SK-N-SH (cell line): ENCODE data around the gene MYH6. TPM values are rescaled to one million over a fixed set of nuclear protein-coding genes. Genes with fewer than 3 reads are reported as not detected.

ENCODE experiments used
- CTCF ChIA-PET: fragments of 300-600, 350-600 bp; formaldehyde crosslinking; extraction: SDS; loops from one replicate; lab custom pipeline; 2021; lab: Yijun Ruan, JAX
- POLR2A ChIA-PET: fragments of 350-600 bp; sonication (Branson Sonifier 250); formaldehyde crosslinking; extraction: SDS; loops from one replicate; lab custom pipeline; 2020; ENCODE audit warnings: antibody characterized with exemption, inconsistent platforms; lab: Yijun Ruan, JAX
- DNase-seq: peaks from one replicate; pipeline ENCODE4 v3.0.0; 2012
- H2AFZ ChIP-seq: fragments of 200-600 bp; sonication (generic); 2 replicates; pipeline ENCODE4 v1.8.1; 2016; ENCODE audit warnings: antibody characterized with exemption, mild to moderate bottlenecking, low read depth
- H3F3A ChIP-seq: fragments of 200-600 bp; sonication (generic); replicated peaks from 2 replicates; pipeline ENCODE3; 2016; ENCODE audit warnings: antibody characterized with exemption, mild to moderate bottlenecking; ENCODE audit not compliant: insufficient read depth
- H3K27ac ChIP-seq, 2 experiments: fragments of 200-500 bp in 1 of 2; fragments of 200-600 bp in 1 of 2; sonication (Bioruptor generic) in 1 of 2; sonication (generic), shearing (Covaris generic) in 1 of 2; 2 replicates each; pipeline versions ENCODE4 v1.5.1 to v1.6.1; 2014 to 2016; ENCODE audit warnings: low read depth in 2 of 2, inconsistent platforms in 1 of 2, low read length in 1 of 2, mild to moderate bottlenecking in 1 of 2, mixed read lengths in 1 of 2
- H3K27me3 ChIP-seq: fragments of 200-600 bp; sonication (generic), shearing (Covaris generic); 2 replicates; pipeline ENCODE4 v1.6.1; 2016; ENCODE audit warnings: mixed run types; ENCODE audit not compliant: insufficient read depth
- H3K36me3 ChIP-seq, 2 experiments: fragments of 200-500 bp in 1 of 2; fragments of 200-600 bp in 1 of 2; sonication (Bioruptor generic) in 1 of 2; sonication (generic) in 1 of 2; replicated peaks in 1 of 2; 2 replicates each; pipeline versions ENCODE3 to v1.5.1; 2014 to 2016; ENCODE audit warnings: low read length in 1 of 2, mild to moderate bottlenecking in 1 of 2; ENCODE audit not compliant: insufficient read depth in 2 of 2, control insufficient read depth in 1 of 2
- H3K4me1 ChIP-seq, 2 experiments: fragments of 200-500 bp in 1 of 2; fragments of 200-600 bp in 1 of 2; sonication (Bioruptor generic) in 1 of 2; sonication (generic), shearing (Covaris generic) in 1 of 2; 2 replicates each; pipeline versions ENCODE4 v1.5.1 to v1.6.1; 2014 to 2016; ENCODE audit warnings: low read depth in 1 of 2, low read length in 1 of 2, mixed run types in 1 of 2; ENCODE audit not compliant: insufficient read depth in 2 of 2, control insufficient read depth in 1 of 2
- H3K4me2 ChIP-seq: fragments of 200-600 bp; sonication (generic), shearing (Covaris generic); 2 replicates; pipeline ENCODE4 v1.6.1; 2017; ENCODE audit warnings: mixed run types
- H3K4me3 ChIP-seq, 2 experiments: fragments of 200-500 bp in 1 of 2; fragments of 200-600 bp in 1 of 2; sonication (Bioruptor generic) in 1 of 2; sonication (generic), shearing (Covaris generic) in 1 of 2; 2 replicates each; pipeline versions ENCODE4 v1.5.1 to v1.8.1; 2014 to 2016; ENCODE audit warnings: low read depth in 2 of 2, inconsistent platforms in 1 of 2, low read length in 1 of 2, mild to moderate bottlenecking in 1 of 2, mixed read lengths in 1 of 2, moderate library complexity in 1 of 2
- H3K79me2 ChIP-seq: fragments of 200-600 bp; sonication (generic); 2 replicates; pipeline ENCODE4 v1.8.1; 2017; ENCODE audit warnings: mild to moderate bottlenecking; ENCODE audit not compliant: insufficient read depth
- H3K9ac ChIP-seq: fragments of 200-600 bp; sonication (generic); 2 replicates; pipeline ENCODE4 v1.6.1; 2017; ENCODE audit warnings: mixed run types
- H3K9me2 ChIP-seq: fragments of 200-600 bp; sonication (generic); 2 replicates; pipeline ENCODE4 v1.6.1; 2017; ENCODE audit warnings: mixed run types
- H3K9me3 ChIP-seq: fragments of 200-600 bp; sonication (generic); 2 replicates; pipeline ENCODE4 v1.6.1; 2017; ENCODE audit warnings: mixed run types, mild to moderate bottlenecking, moderate library complexity
- H4K20me1 ChIP-seq: fragments of 200-600 bp; sonication (generic); 2 replicates; pipeline ENCODE4 v1.6.1; 2017; ENCODE audit warnings: mild to moderate bottlenecking, mixed run types; ENCODE audit not compliant: insufficient read depth
- ELF1 ChIP-seq: IDR thresholded peaks from 2 replicates; pipeline ENCODE4 v1.4.0; 2012
- FOSL2 ChIP-seq: IDR thresholded peaks from 2 replicates; pipeline ENCODE4 v1.4.0; 2012; ENCODE audit warnings: low read depth, mild to moderate bottlenecking, moderate library complexity, borderline replicate concordance
- IRF3 ChIP-seq: fragments of 150-350 bp; IDR thresholded peaks from 2 replicates; pipeline ENCODE4 v1.6.1; 2016; ENCODE audit warnings: mild to moderate bottlenecking, low read depth, low read length
- MAX ChIP-seq: IDR thresholded peaks from 2 replicates; pipeline ENCODE4 v1.4.0; 2012; ENCODE audit warnings: low read depth
- MXI1 ChIP-seq: IDR thresholded peaks from 2 replicates; pipeline ENCODE4 v1.6.1; 2012; ENCODE audit warnings: mild to moderate bottlenecking, low read depth, low read length, improper control_type of control experiment
- POLR2AphosphoS5 ChIP-seq: IDR thresholded peaks from 2 replicates; pipeline ENCODE4 v1.6.1; 2012; ENCODE audit warnings: low read depth, low read length
- RFX5 ChIP-seq: IDR thresholded peaks from 2 replicates; pipeline ENCODE4 v1.6.1; 2012; ENCODE audit warnings: mild to moderate bottlenecking, improper control_type of control experiment, low read length
- RXRA ChIP-seq: IDR thresholded peaks from 2 replicates; pipeline ENCODE4 v1.4.0; 2012; ENCODE audit warnings: low read depth, mild to moderate bottlenecking, borderline replicate concordance
- SIN3A ChIP-seq: IDR thresholded peaks from 2 replicates; pipeline ENCODE4 v1.6.1; 2012; ENCODE audit warnings: low read depth, mild to moderate bottlenecking, low read length, moderate library complexity, borderline replicate concordance
- TAF1 ChIP-seq: IDR thresholded peaks from 2 replicates; pipeline ENCODE4 v1.6.1; 2012; ENCODE audit warnings: low read depth, mild to moderate bottlenecking, low read length, moderate library complexity, borderline replicate concordance
- TEAD4 ChIP-seq: IDR thresholded peaks from 2 replicates; pipeline ENCODE4 v1.4.0; 2012; ENCODE audit warnings: mild to moderate bottlenecking, borderline replicate concordance; ENCODE audit not compliant: insufficient read depth
- WGBS: methylation state at CpG from one replicate; pipeline ENCODE4 v1.1.6; 2017; ENCODE audit warnings: low lambda C conversion rate; 5-methylcytosine and 5-hydroxymethylcytosine counted together
- polyA plus RNA-seq, 3 experiments: library from polyadenylated mRNA; depleted of rRNA; stranded (reverse); fragments of >200 nt; gene quantifications; 2 replicates each; pipeline ENCODE4 v1.2.3, GENCODE V29; 2012
- TF ChIP-seq, protein P1 (sequence below): IDR thresholded peaks from 2 replicates; pipeline ENCODE4; 2012
- TF ChIP-seq, protein P2 (sequence below): IDR thresholded peaks from 2 replicates; pipeline ENCODE4 v1.4.0; 2012; ENCODE audit warnings: low read depth, borderline replicate concordance
- TF ChIP-seq, protein P3 (sequence below): IDR thresholded peaks from 2 replicates; pipeline ENCODE4 v1.4.0; 2012; ENCODE audit warnings: low read depth, borderline replicate concordance

The MYH6 gene
- polyA plus RNA-seq, 1 of the 3 experiments (the other 2 are of a cell fraction) = not detected

DNA sequence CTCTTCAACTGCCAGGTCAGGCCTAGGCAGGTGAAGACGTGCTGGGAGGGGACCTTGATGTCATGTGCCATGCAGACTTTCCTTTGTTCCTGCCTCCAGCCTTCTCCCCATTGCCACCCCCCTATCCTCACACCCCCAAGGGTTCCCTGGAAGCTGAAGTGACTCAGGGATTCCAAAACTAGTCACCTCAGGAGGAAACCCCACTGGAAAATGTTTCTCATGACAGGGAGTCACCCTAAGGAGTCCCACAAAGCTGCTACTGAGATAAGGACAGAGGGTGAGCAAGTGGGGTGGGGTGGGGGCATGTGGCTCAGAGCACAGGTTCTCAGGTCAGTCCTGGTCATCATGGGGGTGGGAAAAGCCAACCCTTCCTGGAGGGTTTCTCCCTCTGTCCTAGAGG, 37.9 kb downstream of the MYH6 start (continued):
- TF ChIP-seq IRF3 = no peak
- TF ChIP-seq, protein P1, sequence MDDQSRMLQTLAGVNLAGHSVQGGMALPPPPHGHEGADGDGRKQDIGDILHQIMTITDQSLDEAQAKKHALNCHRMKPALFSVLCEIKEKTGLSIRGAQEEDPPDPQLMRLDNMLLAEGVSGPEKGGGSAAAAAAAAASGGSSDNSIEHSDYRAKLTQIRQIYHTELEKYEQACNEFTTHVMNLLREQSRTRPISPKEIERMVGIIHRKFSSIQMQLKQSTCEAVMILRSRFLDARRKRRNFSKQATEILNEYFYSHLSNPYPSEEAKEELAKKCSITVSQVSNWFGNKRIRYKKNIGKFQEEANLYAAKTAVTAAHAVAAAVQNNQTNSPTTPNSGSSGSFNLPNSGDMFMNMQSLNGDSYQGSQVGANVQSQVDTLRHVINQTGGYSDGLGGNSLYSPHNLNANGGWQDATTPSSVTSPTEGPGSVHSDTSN = no peak
- no peak for TF ChIP-seq ELF1
- TF ChIP-seq TEAD4 = no peak
- no peak for TF ChIP-seq POLR2AphosphoS5
- no peak for TF ChIP-seq RFX5
- no peak for TF ChIP-seq SIN3A
- TF ChIP-seq, protein P2, sequence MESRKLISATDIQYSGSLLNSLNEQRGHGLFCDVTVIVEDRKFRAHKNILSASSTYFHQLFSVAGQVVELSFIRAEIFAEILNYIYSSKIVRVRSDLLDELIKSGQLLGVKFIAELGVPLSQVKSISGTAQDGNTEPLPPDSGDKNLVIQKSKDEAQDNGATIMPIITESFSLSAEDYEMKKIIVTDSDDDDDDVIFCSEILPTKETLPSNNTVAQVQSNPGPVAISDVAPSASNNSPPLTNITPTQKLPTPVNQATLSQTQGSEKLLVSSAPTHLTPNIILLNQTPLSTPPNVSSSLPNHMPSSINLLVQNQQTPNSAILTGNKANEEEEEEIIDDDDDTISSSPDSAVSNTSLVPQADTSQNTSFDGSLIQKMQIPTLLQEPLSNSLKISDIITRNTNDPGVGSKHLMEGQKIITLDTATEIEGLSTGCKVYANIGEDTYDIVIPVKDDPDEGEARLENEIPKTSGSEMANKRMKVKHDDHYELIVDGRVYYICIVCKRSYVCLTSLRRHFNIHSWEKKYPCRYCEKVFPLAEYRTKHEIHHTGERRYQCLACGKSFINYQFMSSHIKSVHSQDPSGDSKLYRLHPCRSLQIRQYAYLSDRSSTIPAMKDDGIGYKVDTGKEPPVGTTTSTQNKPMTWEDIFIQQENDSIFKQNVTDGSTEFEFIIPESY = no peak
- TF ChIP-seq, all 33 proteins: peak for 0

- Histone ChIP-seq H3K27ac (peak overlapping the region in 1 of 2 experiments; percentile 92; a peak in 2 of 4 replicates), H3K36me3 (no peaks in the 10 kb centered on the region), H4K20me1 (no peaks in the 10 kb centered on the region), H3K4me2 (peak overlapping the region; percentile 79; the same call in 1 of the 2 replicates), H3K9ac (no peak overlapping the region; the same call in 1 of the 2 replicates), H2AFZ (peak overlapping the region; percentile 56; the same call in 1 of the 2 replicates), H3K4me3 (peak overlapping the region in 1 of 2 experiments; percentile 57; a peak in 2 of 4 replicates), H3K9me2 (no peaks in the 10 kb centered on the region), H3K9me3 (no peaks in the 10 kb centered on the region), H3K79me2 (peaks cover 6% of the 10 kb centered on the region; the same call in 1 of the 2 replicates), H3F3A (no peaks in the 10 kb centered on the region), H3K4me1 (peaks cover 0 to 16% of the 10 kb centered on the region in 2 experiments; a peak in 2 of 4 replicates), H3K27me3 (peaks cover 7% of the 10 kb centered on the region; the same call in 1 of the 2 replicates)
- ChIA-PET CTCF (interaction anchor here (0.6 to 6.6 kb wide), 10 partner anchors 13 to 116 kb away, joined by 3 to 46 read pairs (median 4); partner anchors contain the start of gene SLC22A17), POLR2A (interaction anchor here (0.8 to 5.6 kb wide), 8 partner anchors 9 to 88 kb away, joined by 3 to 45 read pairs (median 7); partner anchors contain the start of genes PABPN1 and SLC22A17)
- DNase-seq = peak; percentile 90
- TF ChIP-seq MAX = no peak
- TF ChIP-seq FOSL2 = no peak
- peak; percentile 49; the same call in 1 of the 2 replicates for TF ChIP-seq MXI1
- TF ChIP-seq POLR2AphosphoS5 = 0 out of 2 replicates have a peak, but pooled peaks have one; percentile 5
- TF ChIP-seq, protein P3, sequence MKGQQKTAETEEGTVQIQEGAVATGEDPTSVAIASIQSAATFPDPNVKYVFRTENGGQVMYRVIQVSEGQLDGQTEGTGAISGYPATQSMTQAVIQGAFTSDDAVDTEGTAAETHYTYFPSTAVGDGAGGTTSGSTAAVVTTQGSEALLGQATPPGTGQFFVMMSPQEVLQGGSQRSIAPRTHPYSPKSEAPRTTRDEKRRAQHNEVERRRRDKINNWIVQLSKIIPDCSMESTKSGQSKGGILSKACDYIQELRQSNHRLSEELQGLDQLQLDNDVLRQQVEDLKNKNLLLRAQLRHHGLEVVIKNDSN = no peak
- no peak for TF ChIP-seq RXRA
- TF ChIP-seq RFX5 = no peak
- TF ChIP-seq TAF1 = no peak
- WGBS = 20% methylated on average over 30 of the region's 34 CpGs
Measured at GRCh38 chr14:23366426-23366921, 41.6 kb downstream of the MYH6 start.
